ENCODE data around the gene TAGLN. TPM values are rescaled to one million over a fixed set of nuclear protein-coding genes. Genes with fewer than 3 reads are reported as not detected.

TAGLN gene
- polyA plus RNA-seq, 2 of the 4 experiments (the other 2 are of a cell fraction): 43.2 to 287 TPM

DNA sequence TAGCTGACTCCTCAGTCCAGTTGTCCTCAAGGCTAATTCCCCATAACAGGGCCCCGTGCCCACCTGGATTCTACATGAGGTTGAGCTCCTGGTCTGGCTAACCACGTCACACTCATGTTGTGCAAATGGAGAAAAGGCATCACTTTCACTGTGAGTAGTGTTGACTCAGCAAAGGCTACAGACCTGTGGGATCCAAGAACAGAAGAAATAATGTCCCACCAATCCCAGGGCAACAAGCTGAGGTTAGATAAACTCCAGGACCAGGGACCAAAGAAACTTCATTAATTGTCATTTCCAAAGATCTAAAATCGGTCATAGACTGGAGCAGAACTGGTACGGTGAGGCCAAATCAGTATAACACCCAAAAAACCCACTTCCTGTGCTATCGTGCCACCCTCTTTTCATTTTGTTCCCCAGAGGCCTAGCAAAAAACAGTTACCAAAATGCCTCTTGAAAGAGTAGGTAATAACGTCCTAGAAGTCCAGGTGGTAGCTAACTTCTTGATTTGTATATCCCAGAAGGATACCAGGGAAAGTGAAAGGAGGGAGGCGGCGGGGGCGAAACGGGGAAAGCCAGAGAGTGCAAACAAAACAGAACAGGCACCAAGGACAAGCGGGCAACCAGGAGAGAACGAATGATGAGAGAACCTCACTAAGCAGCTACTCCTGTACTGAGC, 31.3 kb downstream of the TAGLN start:
- POLR2A ChIA-PET: no interaction called here

DNA sequence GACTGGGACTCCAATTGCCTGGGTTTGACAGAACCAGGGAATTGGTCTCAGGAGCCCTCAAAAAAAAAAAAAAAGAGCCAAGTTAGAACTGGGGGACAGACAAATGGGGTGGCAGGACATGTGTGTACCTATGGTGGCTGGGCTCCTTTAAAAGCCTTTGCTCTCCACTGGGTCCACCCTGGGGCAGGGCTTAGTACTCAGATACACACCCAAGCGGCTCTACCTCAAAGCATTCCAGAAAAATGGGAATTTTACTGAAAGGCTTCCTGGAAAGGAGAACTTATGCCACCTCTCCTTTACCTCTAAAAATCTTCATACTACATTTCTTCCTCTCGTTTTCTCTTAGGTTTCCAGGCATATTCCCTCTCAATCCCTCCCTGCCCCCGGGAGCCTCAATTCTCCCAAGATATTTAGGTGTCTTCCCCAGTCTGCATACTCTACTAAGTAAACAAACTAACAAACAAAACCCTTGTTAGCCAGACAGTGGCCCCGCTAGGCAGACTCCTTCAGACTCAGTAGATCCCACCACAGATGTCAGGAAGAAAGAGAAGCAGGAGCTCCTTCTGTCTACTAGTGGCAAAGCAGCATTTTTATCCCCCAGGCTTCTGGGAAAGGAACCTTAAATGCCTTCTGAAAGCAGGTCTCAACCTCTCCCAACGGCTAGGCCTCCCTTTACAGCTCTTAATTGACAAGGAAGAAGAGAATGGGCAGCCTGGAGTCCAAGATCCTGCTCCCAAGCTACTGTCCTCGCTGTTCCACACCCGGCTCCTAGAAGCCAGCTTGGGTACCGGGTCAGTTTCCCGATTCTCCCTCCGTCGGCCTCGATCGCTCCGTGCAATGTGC, 32.0 kb downstream of the TAGLN start:
- TF ChIP-seq MAX (IDR thresholded peaks at IDR 0.05): 0 out of 2 replicates have a peak, but pooled peaks have one; percentile 0
- TF ChIP-seq KDM5A (IDR thresholded peaks at IDR 0.05): no peak
- DNase-seq (ENCODE audit: low read depth in 1 of 2, low spot score in 1 of 2) (no peak), ATAC-seq (peak in 1 of 2 experiments; percentile 23; a peak in 1 of 6 replicates), FAIRE-seq (no peak)
- peak overlapping the region; percentile 89 for H3K4me2 ChIP-seq
- H3K4me3 ChIP-seq: peak overlapping the region; percentile 60
- H3K9me3 ChIP-seq: no peaks in the 10 kb centered on the region
- CTCF ChIA-PET: interaction anchor here (0.7 to 7.4 kb wide), 9 partner anchors 9 to 440 kb away, joined by 3 to 69 read pairs (median 3); partner anchors contain the start of genes APOA5 and SIDT2
- H3K27ac ChIP-seq: peak overlapping the region; percentile 82 to 100
- POLR2A ChIA-PET: interaction anchor here (0.9 to 1.5 kb wide), 2 partner anchors 96 to 440 kb away, joined by 3 to 4 read pairs; partner anchors contain the start of genes APOA5 and CEP164
- 4% methylated on average over 13 of the region's 14 CpGs for WGBS (ENCODE audit: missing lambda C conversion rate)
- H3K4me1 ChIP-seq: peaks cover 12% of the 10 kb centered on the region; the same call in 1 of the 3 replicates

More for the DNA sequence above, 31.3 kb downstream of the TAGLN start:
- no peak overlapping the region for H3K4me3 ChIP-seq
- DNase-seq (ENCODE audit: low read depth in 1 of 2, low spot score in 1 of 2): no peak
- peaks cover 12% of the 10 kb centered on the region; the same call in 1 of the 3 replicates for H3K4me1 ChIP-seq
- peak overlapping the region; percentile 89 for H3K4me2 ChIP-seq
- CTCF ChIA-PET: interaction anchor here (0.9 to 7.4 kb wide), 6 partner anchors 8 to 439 kb away, joined by 3 to 69 read pairs (median 4); partner anchors contain the start of genes APOA5 and SIDT2
- no peak for FAIRE-seq
- TF ChIP-seq FOXS1 (CRISPR knock-in tag; IDR thresholded peaks at IDR 0.05) (no peak), ZFP36 (IDR thresholded peaks at IDR 0.05; ENCODE audit: borderline replicate concordance, partially characterized antibody) (no peak), CBX2 (IDR thresholded peaks at IDR 0.05; ENCODE audit: borderline replicate concordance, low read depth) (no peak), MAZ (IDR thresholded peaks at IDR 0.05; ENCODE audit: borderline replicate concordance, low read depth, low read length) (no peak)
- ATAC-seq: no peak
- no peaks in the 10 kb centered on the region for H3K9me3 ChIP-seq
- 69% methylated on average over 12 of the region's 12 CpGs for WGBS (ENCODE audit: missing lambda C conversion rate)
- no peak overlapping the region; a peak in 1 of 6 replicates for H3K27ac ChIP-seq

DNA sequence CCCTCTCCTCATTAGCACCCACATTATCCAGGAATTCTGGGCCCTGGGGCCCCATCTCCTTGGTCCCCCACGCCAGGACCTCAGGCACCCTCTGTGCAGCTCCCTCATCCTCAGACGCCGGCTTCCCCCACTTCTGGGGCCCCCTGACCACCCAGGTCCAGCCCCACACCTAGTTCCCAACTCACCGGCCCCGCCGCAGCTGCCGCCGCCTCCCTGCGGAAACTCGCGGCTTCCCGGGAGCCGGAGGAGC, 32.6 kb downstream of the TAGLN start, which contains the start of gene PCSK7:
Gene PCSK7 (minus strand): TSS at position 232 of the 250 bp plus-strand sequence. CDS start 2,229 bp downstream, outside the sequence.
- POLR2A ChIA-PET: interaction anchor here (0.9 to 1.5 kb wide), 2 partner anchors 96 to 441 kb away, joined by 3 to 4 read pairs; partner anchors contain the start of genes APOA5 and CEP164
- Histone ChIP-seq H3K4me1 (peaks cover 12% of the 10 kb centered on the region; the same call in 1 of the 3 replicates), H3K4me3 (peak within 1 kb of the TSS; percentile 60), H3K27ac (peak within 1 kb of the TSS; percentile 82 to 100), H3K9me3 (no peaks in the 10 kb centered on the region), H3K4me2 (peak within 1 kb of the TSS; percentile 89)
- TF ChIP-seq POLR2A (IDR thresholded peaks at IDR 0.05; ENCODE audit: low read length) (peak; percentile 41), CHD2 (IDR thresholded peaks at IDR 0.05; ENCODE audit: low read length, partially characterized antibody) (no peak)
- ATAC-seq: no peak; a peak in 2 of 6 replicates
- FAIRE-seq: no peak
- CTCF ChIA-PET: interaction anchor here (0.7 to 1.4 kb wide), 6 partner anchors 9 to 352 kb away, joined by 3 read pairs; no protein-coding TSS in a partner anchor
- 0% methylated on average over 3 of the region's 13 CpGs for WGBS (ENCODE audit: missing lambda C conversion rate)
- DNase-seq (ENCODE audit: low read depth in 1 of 2, low spot score in 1 of 2): peak in 1 of 2 experiments; percentile 77

- H3K4me1 ChIP-seq: peaks cover 12% of the 10 kb centered on the region; the same call in 1 of the 3 replicates
- ChIA-PET POLR2A (interaction anchor here (0.9 to 1.5 kb wide), 2 partner anchors 95 to 441 kb away, joined by 3 to 4 read pairs; partner anchors contain the start of genes APOA5 and CEP164), CTCF (interaction anchor here (0.7 to 1.4 kb wide), 6 partner anchors 9 to 353 kb away, joined by 3 read pairs; no protein-coding TSS in a partner anchor)
- H3K9me3 ChIP-seq: no peaks in the 10 kb centered on the region
- peak within 1 kb of the TSS; percentile 89 for H3K4me2 ChIP-seq
- ATAC-seq (peak; percentile 89 to 90), FAIRE-seq (no peak), DNase-seq (ENCODE audit: low read depth in 1 of 2, low spot score in 1 of 2) (peak; percentile 60 to 75)
- peak within 1 kb of the TSS; percentile 60 for H3K4me3 ChIP-seq
- peak within 1 kb of the TSS; percentile 82 to 100 for H3K27ac ChIP-seq
- 0% methylated on average over 19 of the region's 94 CpGs for WGBS (ENCODE audit: missing lambda C conversion rate)
- TF ChIP-seq KDM5A (IDR thresholded peaks at IDR 0.05): peak; percentile 55; the same call in 1 of the 2 replicates
- TF ChIP-seq PHF8 (IDR thresholded peaks at IDR 0.05; ENCODE audit: borderline replicate concordance, low read depth): peak; percentile 65
- no peak for TF ChIP-seq ATOH8 (CRISPR knock-in tag; IDR thresholded peaks at IDR 0.05; ENCODE audit: low read depth)
- TF ChIP-seq, protein P1, sequence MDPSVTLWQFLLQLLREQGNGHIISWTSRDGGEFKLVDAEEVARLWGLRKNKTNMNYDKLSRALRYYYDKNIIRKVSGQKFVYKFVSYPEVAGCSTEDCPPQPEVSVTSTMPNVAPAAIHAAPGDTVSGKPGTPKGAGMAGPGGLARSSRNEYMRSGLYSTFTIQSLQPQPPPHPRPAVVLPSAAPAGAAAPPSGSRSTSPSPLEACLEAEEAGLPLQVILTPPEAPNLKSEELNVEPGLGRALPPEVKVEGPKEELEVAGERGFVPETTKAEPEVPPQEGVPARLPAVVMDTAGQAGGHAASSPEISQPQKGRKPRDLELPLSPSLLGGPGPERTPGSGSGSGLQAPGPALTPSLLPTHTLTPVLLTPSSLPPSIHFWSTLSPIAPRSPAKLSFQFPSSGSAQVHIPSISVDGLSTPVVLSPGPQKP (IDR thresholded peaks at IDR 0.05; ENCODE audit: low read depth, low read length): no peak
- TF ChIP-seq HEYL (CRISPR knock-in tag; IDR thresholded peaks at IDR 0.05): no peak
- peak; percentile 34 to 75; a peak in 2 of 5 replicates for TF ChIP-seq JUN (IDR thresholded peaks at IDR 0.05)
- TF ChIP-seq BHLHE40 (IDR thresholded peaks at IDR 0.05; ENCODE audit: low read depth, low read length): no peak
- TF ChIP-seq MAZ (IDR thresholded peaks at IDR 0.05; ENCODE audit: borderline replicate concordance, low read depth, low read length): 0 out of 2 replicates have a peak, but pooled peaks have one; percentile 58
- no peak for TF ChIP-seq NR3C1 (IDR thresholded peaks at IDR 0.05)
- TF ChIP-seq KDM1A (IDR thresholded peaks at IDR 0.05; ENCODE audit: low read depth): no peak
- TF ChIP-seq RNF2 (IDR thresholded peaks at IDR 0.05; ENCODE audit: borderline replicate concordance, low read depth): no peak
- TF ChIP-seq RARB (CRISPR knock-in tag; IDR thresholded peaks at IDR 0.05): no peak
- TF ChIP-seq E2F6 (IDR thresholded peaks at IDR 0.05; ENCODE audit: borderline replicate concordance, low read depth): no peak
Observed at GRCh38 chr11:117232092-117232878, 33.1 kb downstream of the TAGLN start, which contains the start of gene RNF214. Gene RNF214, plus strand, starts transcription at chr11:117232671. Its CDS starts 1,602 bp downstream, at chr11:117234273.

Measured in A549 (cell line).